ENCODE measurements around the gene IL22RA2. TPM values are rescaled to one million over a fixed set of nuclear protein-coding genes. Genes with fewer than 3 reads are reported as not detected.

Gene IL22RA2
- total RNA-seq, 2 donors from 2014 or later, result not detected

DNA sequence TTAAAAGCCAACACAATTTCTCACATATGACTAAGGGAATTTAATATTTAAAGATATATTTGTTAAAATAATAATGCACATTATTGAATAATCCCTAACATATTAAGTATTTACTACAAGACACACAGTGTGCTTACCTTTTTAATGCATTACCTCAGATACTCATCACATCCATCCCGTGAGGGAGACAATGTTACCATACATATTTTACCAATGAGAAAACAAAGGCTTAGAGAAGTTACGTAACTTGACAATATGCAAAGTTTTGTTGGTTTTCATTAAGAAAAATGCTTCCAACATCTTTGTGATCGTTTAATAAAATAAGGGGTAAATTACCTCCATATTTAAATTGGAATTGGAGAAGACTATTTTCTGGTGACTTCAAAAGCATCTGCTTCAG, 41.5 kb upstream of the IL22RA2 start:
- Histone ChIP-seq H3K27me3 (replicated peaks; ENCODE audit: insufficient read depth) (no peaks in the 10 kb centered on the region), H3K4me3 (no peak overlapping the region), H3K36me3 (no peaks in the 10 kb centered on the region), H3K4me1 (replicated peaks) (peaks cover 16% of the 10 kb centered on the region), H3K27ac (no peak overlapping the region), H3K9me3 (no peaks in the 10 kb centered on the region)
- 81% methylated on average over 3 of the region's 3 CpGs for WGBS
- intact Hi-C loops (cut with DNase I), result no loop called here
- no peak for DNase-seq (ENCODE audit: low spot score)
- TF ChIP-seq POLR2A (IDR thresholded peaks at IDR 0.05), result no peak
- TF ChIP-seq POLR2AphosphoS5 (IDR thresholded peaks at IDR 0.05), result no peak
- no peak for TF ChIP-seq CTCF (IDR thresholded peaks at IDR 0.05)

- H3K9me3 ChIP-seq, result no peaks in the 10 kb centered on the region
- H3K4me3 ChIP-seq, result no peak overlapping the region
- H3K4me1 ChIP-seq (replicated peaks), result peaks cover 12% of the 10 kb centered on the region
- no peak overlapping the region for H3K27ac ChIP-seq
- no peak for DNase-seq (ENCODE audit: low spot score)
- no peaks in the 10 kb centered on the region for H3K36me3 ChIP-seq
- no peak for TF ChIP-seq POLR2A (IDR thresholded peaks at IDR 0.05)
- no peak for TF ChIP-seq CTCF (IDR thresholded peaks at IDR 0.05)
- no peak for TF ChIP-seq POLR2AphosphoS5 (IDR thresholded peaks at IDR 0.05)
- 64% methylated on average over 2 of the region's 2 CpGs for WGBS
- no peaks in the 10 kb centered on the region for H3K27me3 ChIP-seq (replicated peaks; ENCODE audit: insufficient read depth)
- intact Hi-C loops (cut with DNase I), result no loop called here
Measured at GRCh38 chr6:137213813-137214212, 40.4 kb upstream of the IL22RA2 start.

GRCh38 chr6:137213331-137213740, 39.9 kb upstream of the IL22RA2 start:
- no peak overlapping the region for H3K4me3 ChIP-seq
- intact Hi-C loops (cut with DNase I), result no loop called here
- no peak for TF ChIP-seq CTCF (IDR thresholded peaks at IDR 0.05)
- TF ChIP-seq POLR2A (IDR thresholded peaks at IDR 0.05), result no peak
- TF ChIP-seq POLR2AphosphoS5 (IDR thresholded peaks at IDR 0.05), result no peak
- peaks cover 12% of the 10 kb centered on the region for H3K4me1 ChIP-seq (replicated peaks)
- no peak for DNase-seq (ENCODE audit: low spot score)
- no peaks in the 10 kb centered on the region for H3K9me3 ChIP-seq
- no peaks in the 10 kb centered on the region for H3K36me3 ChIP-seq
- no peak overlapping the region for H3K27ac ChIP-seq
- WGBS, result 41% methylated on average over 4 of the region's 4 CpGs
- no peaks in the 10 kb centered on the region for H3K27me3 ChIP-seq (replicated peaks; ENCODE audit: insufficient read depth)

GRCh38 chr6:137211910-137212309, 38.5 kb upstream of the IL22RA2 start:
- Histone ChIP-seq H3K27ac (no peak overlapping the region), H3K27me3 (replicated peaks; ENCODE audit: insufficient read depth) (no peaks in the 10 kb centered on the region), H3K4me3 (no peak overlapping the region), H3K36me3 (no peaks in the 10 kb centered on the region), H3K9me3 (no peaks in the 10 kb centered on the region), H3K4me1 (replicated peaks) (peaks cover 6% of the 10 kb centered on the region)
- no peak for DNase-seq (ENCODE audit: low spot score)
- intact Hi-C loops (cut with DNase I), result no loop called here
- no peak for TF ChIP-seq CTCF (IDR thresholded peaks at IDR 0.05)
- no peak for TF ChIP-seq POLR2AphosphoS5 (IDR thresholded peaks at IDR 0.05)
- no peak for TF ChIP-seq POLR2A (IDR thresholded peaks at IDR 0.05)
- WGBS, result 100% methylated on average over 3 of the region's 3 CpGs

DNA sequence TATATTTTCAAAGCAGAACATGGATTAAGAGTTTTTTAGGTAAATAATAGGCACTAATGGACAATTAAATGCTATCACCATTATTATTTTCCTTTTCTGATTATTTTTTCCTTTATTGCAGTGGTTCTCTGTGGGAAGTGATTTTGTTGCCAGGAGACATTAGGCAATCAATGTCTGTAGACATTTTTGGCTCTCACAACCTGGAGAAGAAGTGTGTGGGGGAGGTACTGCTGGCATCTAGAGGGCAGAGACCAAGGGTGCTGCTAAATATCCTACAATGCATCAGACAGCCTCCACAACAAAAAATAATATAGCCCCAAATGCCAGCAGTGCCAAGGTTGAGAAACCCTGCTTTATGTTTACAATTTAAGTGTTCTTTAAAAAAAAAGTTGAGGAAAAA, 37.5 kb upstream of the IL22RA2 start:
- intact Hi-C loops (cut with DNase I), result no loop called here
- Histone ChIP-seq H3K9me3 (no peaks in the 10 kb centered on the region), H3K36me3 (no peaks in the 10 kb centered on the region), H3K4me3 (no peak overlapping the region), H3K27me3 (replicated peaks; ENCODE audit: insufficient read depth) (no peaks in the 10 kb centered on the region), H3K4me1 (replicated peaks) (no peaks in the 10 kb centered on the region), H3K27ac (peak overlapping the region in 1 of 2 donors; percentile 6)
- TF ChIP-seq POLR2A (IDR thresholded peaks at IDR 0.05) (no peak), POLR2AphosphoS5 (IDR thresholded peaks at IDR 0.05) (no peak), CTCF (IDR thresholded peaks at IDR 0.05) (no peak)
- no peak for DNase-seq (ENCODE audit: low spot score)
